ENCODE results near the gene ZSCAN18.

ZSCAN18 gene

GRCh38 chr19:58086825-58087710 lies 11.0 kb downstream of the ZSCAN18 start:
- no peak for DNase-seq (ENCODE audit: low read depth)

GRCh38 chr19:58085348-58085875 lies 12.6 kb downstream of the ZSCAN18 start:
- no peak for DNase-seq (ENCODE audit: low read depth)

GRCh38 chr19:58084596-58085347 lies 13.3 kb downstream of the ZSCAN18 start:
- DNase-seq (ENCODE audit: low read depth): no peak

GRCh38 chr19:58083021-58083420 lies 15.0 kb downstream of the ZSCAN18 start:
- no peak for DNase-seq (ENCODE audit: low read depth)

- DNase-seq (ENCODE audit: low read depth): no peak
Measured at GRCh38 chr19:58079792-58080191, 18.2 kb downstream of the ZSCAN18 start.

- no peak for DNase-seq (ENCODE audit: low read depth)
Measured at GRCh38 chr19:58067240-58067912, 30.7 kb downstream of the ZSCAN18 start.

- DNase-seq (ENCODE audit: low read depth): no peak
Measured at GRCh38 chr19:58063712-58064111, 34.3 kb downstream of the ZSCAN18 start.

GRCh38 chr19:58060231-58060630 lies 37.8 kb downstream of the ZSCAN18 start:
- no peak for DNase-seq (ENCODE audit: low read depth)

DNA sequence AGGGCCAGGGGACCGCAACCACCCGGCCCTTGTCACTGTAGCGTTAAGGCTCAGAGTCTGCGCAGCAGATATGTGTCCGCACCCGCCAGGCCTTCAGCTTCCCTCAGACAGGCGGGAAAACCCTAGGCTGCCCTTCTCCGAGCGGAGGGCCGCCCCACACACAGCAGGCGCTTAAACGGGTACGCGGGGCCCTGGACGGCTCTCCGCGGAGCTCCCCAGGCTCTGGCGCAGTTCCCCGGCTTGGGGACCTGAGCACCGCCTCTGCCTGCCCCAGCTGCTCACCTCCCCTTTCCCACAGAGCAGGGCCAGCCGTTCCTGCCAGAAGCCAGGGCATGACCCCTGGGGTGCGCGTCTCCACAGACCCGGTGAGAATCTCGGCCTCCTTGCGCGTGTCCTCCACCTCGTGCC lies 38.4 kb downstream of the ZSCAN18 start:
- DNase-seq (ENCODE audit: low read depth): no peak

GRCh38 chr19:58059003-58059670 lies 38.9 kb downstream of the ZSCAN18 start, which contains the start of gene ZNF135:
TSS of gene ZNF135 (plus strand) at chr19:58059282. CDS start at chr19:58060003, 721 bp downstream.
- peak; percentile 42 for DNase-seq (ENCODE audit: low read depth)

GRCh38 chr19:58058467-58058866 lies 39.6 kb downstream of the ZSCAN18 start:
- no peak for DNase-seq (ENCODE audit: low read depth)

GRCh38 chr19:58056861-58057260 lies 41.2 kb downstream of the ZSCAN18 start:
- no peak for DNase-seq (ENCODE audit: low read depth)

- DNase-seq (ENCODE audit: low read depth): no peak
Measured at GRCh38 chr19:58056261-58056660, 41.8 kb downstream of the ZSCAN18 start.

DNA sequence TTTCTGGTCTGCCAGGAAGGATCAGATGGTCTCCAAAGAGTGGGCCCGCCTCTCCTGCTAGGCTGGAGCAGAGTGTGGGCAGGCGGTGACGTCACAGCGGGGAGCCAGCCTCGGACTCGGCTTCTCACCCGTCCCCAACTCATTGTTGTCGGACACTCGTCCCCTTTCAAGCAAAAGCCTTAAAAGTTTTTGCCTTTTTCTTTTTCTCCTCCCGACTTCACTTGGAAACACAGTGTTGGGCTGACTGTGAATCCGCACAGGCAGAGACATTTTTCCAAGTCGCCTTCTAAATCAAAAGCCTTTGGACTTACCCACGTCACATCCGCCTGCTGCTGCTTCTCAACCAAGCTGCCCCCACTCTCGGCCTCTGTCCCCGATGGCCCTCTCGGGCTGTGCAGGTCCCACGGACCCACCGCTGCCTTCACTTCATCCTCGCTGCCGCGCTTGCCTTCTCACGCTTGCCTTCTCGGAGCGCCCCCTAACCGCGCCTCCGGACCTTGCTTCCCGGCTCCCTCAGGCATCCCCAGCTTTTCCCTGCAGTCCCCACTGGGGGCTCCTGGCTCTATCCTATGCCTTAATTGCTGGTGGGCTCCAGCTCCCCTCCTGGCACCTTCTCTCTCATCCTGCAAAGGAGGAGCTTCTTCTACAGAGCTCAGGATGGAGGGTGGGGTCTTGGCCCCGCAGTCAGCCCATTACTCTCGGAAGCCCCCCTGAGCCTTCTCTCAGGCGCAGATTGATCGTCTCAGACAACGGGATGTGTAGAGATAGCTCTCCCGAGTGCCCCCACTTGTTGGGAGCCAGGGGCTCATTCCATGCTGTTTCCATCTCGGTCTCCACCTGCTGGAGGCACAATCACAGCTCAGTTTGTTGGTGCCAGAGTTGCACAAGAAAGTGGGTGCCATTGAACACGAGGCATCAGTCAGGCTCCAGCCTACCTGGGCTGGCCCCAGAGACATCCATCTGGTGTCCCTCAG lies 42.8 kb downstream of the ZSCAN18 start:
- no peak for DNase-seq (ENCODE audit: low read depth)

GRCh38 chr19:58053480-58054156 lies 44.4 kb downstream of the ZSCAN18 start:
- no peak for DNase-seq (ENCODE audit: low read depth)

GRCh38 chr19:58052256-58052655 lies 45.8 kb downstream of the ZSCAN18 start:
- no peak for DNase-seq (ENCODE audit: low read depth)

DNA sequence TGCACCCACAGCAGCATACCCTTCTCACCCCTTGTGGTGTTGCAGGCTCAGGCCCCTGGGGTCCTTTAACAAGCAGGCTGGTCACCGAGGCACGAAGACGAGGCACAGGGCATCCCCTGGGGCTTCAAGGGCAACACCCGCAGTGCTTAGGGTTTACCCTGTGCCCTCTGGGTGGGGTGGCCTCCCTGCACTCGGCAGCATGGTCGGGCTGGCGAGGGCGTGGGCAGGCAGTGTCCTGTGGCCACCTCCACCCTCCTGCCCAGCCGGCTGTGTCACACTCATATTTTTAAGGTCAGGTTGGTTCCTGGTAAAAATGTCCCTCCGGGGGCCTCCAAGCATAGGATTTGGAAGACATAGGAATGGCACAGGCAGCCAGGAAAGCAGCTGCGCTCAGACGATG lies 50.4 kb downstream of the ZSCAN18 start:
- no peak for DNase-seq (ENCODE audit: low read depth)

DNA sequence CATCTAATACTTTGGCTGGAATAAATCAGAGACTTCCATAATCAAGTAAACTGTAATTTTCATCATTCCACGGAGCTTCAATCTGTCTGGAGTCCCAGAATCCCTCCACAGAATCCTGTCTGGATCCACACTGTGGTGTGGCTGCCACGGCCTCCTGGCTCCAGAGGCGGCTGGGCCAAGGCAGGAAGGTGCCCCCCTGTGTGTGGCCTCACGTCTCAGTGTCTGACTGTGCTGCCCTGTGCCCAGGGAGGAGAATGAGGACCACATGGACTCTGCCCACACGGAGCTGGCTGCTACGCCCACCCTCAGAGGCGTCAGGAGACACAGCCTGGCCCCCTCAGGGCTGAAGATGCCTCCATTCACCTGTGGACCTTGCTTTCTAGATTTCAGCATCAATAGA lies 51.2 kb downstream of the ZSCAN18 start:
- no peak for DNase-seq (ENCODE audit: low read depth)

DNA sequence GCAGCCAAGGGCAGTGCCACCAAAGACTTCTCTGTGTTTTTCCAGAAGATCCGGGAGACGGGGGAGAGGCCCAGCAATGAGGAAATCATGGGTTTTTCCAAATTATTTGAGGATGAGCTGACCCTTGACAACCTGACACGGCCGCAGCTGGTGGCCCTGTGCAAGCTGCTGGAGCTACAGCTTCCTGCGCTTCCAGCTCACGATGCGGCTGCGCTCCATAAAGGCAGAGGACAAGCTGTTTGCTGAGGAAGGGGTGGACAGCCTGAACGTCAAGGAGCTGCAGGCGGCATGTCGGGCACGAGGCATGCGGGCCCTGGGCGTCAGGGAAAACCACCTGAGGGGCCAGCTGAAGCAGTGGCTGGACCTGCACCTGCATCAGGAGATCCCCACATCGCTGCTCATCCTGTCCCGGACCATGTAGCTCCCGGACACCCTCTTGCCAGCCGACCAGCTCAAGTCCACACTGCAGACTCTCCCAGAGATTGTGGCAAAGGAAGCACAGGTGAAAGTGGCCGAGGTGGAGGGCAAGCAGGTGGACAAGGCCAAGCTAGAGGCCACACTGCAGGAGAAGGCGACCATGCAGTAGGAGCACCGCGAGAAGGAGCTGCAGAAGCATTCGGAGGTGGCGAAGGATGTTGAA lies 52.5 kb downstream of the ZSCAN18 start:
- DNase-seq (ENCODE audit: low read depth): no peak
